ENCODE measurements around the gene PPP1R12A.
"Not testable (repeated sequence)": the region's sequence is repeated elsewhere in the genome, so short reads cannot be mapped to it uniquely, and the experiment has no call there.

PPP1R12A gene

DNA sequence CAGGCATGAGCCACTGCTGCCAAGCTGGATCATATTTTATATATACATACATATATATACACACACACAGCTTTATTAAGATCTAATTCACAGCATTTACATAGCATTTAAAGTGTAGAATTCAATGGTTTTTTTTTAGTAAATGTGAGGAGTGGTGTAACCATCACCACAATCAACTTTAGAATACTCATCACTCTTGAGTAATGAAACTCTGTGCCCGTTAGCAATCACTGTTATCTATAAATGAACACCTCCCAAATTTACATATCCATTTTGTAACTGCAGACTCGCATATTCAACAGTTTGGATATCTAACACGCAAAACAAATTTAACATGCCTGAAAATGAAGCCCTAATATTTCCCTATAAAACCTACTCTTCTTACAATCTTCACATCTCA, 90.9 kb downstream of the PPP1R12A start:
- no peak for DNase-seq (ENCODE audit: low read depth in 4 of 4, low spot score in 1 of 4)

DNA sequence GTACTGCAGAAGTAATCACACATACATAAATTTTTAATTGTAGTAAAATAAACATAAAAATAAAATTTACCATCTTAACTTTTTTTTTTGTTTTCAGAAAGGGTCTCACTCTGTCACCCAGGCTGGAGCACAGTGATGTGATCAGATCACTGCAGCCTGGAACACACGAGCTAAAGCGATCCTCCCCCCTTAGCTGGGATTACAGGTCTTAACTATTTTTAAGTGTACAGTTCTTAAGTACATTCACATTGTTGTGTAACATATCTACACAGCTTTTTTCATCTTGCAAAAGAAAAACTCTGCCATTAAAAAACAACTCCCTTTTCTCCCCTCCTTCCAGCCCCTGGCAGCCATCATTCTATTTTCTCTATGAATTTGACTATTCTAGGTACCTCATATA, 92.3 kb downstream of the PPP1R12A start:
- DNase-seq (ENCODE audit: low read depth in 4 of 4, low spot score in 1 of 4) = no peak

- no peak for DNase-seq (ENCODE audit: low read depth in 4 of 4, low spot score in 1 of 4)
These were observed 93.0 kb downstream of the PPP1R12A start for GRCh38 chr12:79841878-79842265.

DNA sequence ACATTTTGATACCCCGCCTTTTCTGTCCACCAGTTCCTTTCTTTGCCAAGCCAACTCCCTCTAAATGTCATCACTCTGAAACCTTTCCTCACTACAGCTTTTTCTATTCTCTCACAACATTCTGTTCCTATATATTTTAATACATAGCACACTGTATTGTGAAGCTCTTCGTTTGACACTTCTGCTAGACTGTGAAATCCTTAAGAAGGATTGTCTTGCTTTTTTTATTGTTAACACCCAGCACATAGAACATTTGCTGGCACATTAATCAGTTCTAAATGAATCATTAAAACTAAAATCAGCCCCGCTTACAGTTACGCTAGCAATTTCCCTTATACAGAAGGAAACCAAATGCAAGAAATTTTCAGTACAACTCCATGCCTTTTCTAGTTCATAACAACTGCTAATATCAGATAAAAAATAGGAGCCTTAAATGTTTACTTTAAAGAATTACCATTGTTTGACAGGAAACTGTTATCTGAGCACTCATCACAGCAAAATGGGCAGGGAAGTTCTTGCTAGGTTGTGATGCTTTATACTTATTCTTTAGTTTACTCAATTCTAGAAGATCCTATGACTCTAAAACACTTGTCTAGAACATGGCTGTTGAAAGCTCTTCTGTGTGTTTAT, 93.5 kb downstream of the PPP1R12A start:
- no peak for DNase-seq (ENCODE audit: low read depth in 4 of 4, low spot score in 1 of 4)

- DNase-seq (ENCODE audit: low read depth in 4 of 4, low spot score in 1 of 4) = no peak
These were observed 96.5 kb downstream of the PPP1R12A start for GRCh38 chr12:79838359-79838758.

GRCh38 chr12:79837575-79837974, 97.3 kb downstream of the PPP1R12A start:
- DNase-seq (ENCODE audit: low read depth in 4 of 4, low spot score in 1 of 4) = no peak

GRCh38 chr12:79835377-79835843, 99.5 kb downstream of the PPP1R12A start:
- DNase-seq (ENCODE audit: low read depth in 4 of 4, low spot score in 1 of 4) = no peak

GRCh38 chr12:79834712-79835376, 100.1 kb downstream of the PPP1R12A start:
- no peak for DNase-seq (ENCODE audit: low read depth in 4 of 4, low spot score in 1 of 4)

- no peak for DNase-seq (ENCODE audit: low read depth in 4 of 4, low spot score in 1 of 4)
These were observed 104.5 kb downstream of the PPP1R12A start for GRCh38 chr12:79830440-79830839.

GRCh38 chr12:79828924-79829323, 106.0 kb downstream of the PPP1R12A start:
- no peak for DNase-seq (ENCODE audit: low read depth in 4 of 4, low spot score in 1 of 4)

- no peak for DNase-seq (ENCODE audit: low read depth in 4 of 4, low spot score in 1 of 4)
These were observed 107.4 kb downstream of the PPP1R12A start for GRCh38 chr12:79827484-79827883.

GRCh38 chr12:79826267-79827128, 108.4 kb downstream of the PPP1R12A start:
- DNase-seq (ENCODE audit: low read depth in 4 of 4, low spot score in 1 of 4) = no peak

GRCh38 chr12:79822475-79822874, 112.4 kb downstream of the PPP1R12A start:
- DNase-seq (ENCODE audit: low read depth in 4 of 4, low spot score in 1 of 4) = no peak

- DNase-seq (ENCODE audit: low read depth in 4 of 4, low spot score in 1 of 4) = no peak
These were observed 116.0 kb downstream of the PPP1R12A start for GRCh38 chr12:79818856-79819255.

DNA sequence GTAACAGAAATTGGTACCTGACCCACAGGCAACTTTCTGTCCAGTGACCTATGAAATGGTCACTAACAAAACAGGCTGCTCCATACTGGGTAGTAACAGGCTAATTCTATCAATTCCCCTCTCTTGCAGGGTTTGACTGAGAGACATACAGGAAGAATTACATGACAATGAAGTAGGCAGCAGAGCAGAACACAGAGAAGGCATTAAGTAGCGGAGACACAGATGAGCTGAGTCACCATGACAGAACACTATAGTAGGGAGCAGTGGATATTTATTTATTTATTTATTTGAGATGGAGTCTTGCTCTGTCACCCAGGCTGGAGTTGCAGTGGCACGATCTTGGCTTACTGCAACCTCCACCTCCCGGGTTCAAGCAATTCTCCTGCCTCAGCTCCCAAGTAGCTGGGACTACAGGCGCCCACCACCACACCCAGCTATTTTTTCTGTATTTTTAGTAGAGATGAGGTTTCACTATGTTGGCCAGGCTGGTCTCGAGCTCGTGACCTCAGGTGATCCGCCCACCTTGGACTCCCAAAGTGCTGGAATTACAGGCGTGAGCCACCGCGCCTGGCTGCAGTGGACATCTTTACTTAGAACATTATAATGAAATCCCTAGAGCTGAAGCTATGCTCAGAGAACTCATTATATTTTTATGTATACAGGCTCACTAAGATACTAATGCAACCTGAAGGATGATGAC, 150.4 kb downstream of the PPP1R12A start:
- not testable (repeated sequence) for DNase-seq (ENCODE audit: low read depth in 4 of 4, low spot score in 1 of 4)

- DNase-seq (ENCODE audit: low read depth in 4 of 4, low spot score in 1 of 4) = no peak
These were observed 152.6 kb downstream of the PPP1R12A start for GRCh38 chr12:79782172-79782900.

DNA sequence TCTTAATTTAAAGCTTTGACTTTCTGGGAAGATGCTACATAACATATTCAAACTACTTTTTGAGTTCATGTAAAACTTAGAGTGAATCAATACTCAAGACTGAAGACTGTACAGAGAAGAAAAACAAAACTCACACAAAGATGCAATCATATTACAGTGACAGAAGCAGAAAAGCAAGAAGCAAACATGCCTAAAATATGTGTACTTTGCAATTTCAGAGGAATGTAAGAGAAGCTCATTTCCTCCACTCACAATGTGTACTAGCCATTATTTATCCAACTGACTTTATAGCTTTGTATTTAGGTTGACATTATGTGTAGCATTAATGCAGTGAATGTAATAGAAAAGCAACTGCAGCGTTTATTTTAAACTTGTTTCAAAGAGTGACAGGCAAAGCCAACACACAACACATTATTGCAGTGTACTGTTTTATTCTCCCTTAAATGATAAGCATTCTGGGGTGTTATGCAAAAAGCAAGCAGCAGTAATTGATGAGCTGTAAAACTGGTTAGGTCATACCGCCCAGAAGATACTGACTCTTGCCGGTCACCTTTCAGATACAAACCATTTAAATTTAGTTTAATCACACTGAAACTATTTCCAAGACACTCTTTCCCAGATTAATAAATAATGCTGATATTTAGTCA, 156.0 kb downstream of the PPP1R12A start:
- no peak for DNase-seq (ENCODE audit: low read depth in 4 of 4, low spot score in 1 of 4)

DNA sequence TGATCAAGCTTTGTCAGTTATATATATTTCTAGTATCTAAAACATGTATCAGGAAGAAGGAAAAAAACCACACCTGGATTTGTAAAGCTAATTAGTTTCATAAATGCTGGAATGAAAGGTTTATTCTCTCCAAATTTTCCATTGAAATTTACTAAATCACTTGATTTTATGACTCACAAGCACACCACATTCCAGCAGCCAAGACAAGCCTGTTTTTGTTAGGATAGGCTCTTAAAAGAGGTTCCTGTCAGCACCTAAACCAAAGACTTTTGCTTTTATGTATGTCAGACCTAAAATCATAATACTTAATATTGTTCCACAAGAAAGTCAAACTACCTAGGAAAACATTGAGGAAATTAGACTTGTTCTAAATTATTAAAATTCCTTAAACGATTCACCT, 158.8 kb downstream of the PPP1R12A start:
- no peak for DNase-seq (ENCODE audit: low read depth in 4 of 4, low spot score in 1 of 4)

DNA sequence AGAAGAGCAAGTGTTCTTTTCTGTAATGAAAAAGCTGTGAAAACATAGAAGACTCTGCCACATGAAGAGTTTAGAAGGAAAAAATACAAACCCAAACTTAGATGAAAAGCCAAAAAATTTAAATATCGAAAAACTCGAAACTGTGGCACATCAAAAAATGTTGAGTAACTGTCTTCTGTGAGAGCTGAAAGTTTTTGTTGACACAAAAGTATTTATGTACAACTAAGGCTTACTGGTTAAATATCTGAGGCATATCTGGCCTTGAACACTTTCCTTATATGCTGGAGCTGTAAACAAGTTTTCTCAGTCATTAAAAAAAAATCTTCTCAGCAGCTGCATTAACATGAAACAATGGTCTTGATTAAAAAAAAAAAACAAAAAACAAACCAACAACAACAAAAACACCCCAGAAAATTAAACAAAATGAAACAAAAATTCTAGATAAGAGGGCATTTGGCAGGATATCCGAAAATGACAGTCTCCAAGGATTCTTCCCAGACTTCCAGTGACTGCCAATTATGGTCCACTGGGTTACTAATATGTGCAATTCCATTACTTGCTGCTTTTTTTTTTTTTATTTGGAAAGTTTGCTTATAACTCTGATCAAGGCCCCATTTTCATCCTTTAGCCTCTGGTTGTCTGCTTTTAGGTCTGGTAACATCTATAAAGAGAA, 159.4 kb downstream of the PPP1R12A start:
- no peak for DNase-seq (ENCODE audit: low read depth in 4 of 4, low spot score in 1 of 4)

- no peak for DNase-seq (ENCODE audit: low read depth in 4 of 4, low spot score in 1 of 4)
These were observed 161.0 kb downstream of the PPP1R12A start for GRCh38 chr12:79773896-79774295.
